GM12892 (cell line): ENCODE measurements around the gene THRB.

Source experiments
- POLR2A ChIP-seq: IDR thresholded peaks from 2 replicates; pipeline ENCODE4 v1.6.1; 2011; ENCODE audit warnings: low read depth, low read length, control low read depth
- POLR2AphosphoS5 ChIP-seq: IDR thresholded peaks from 2 replicates; pipeline ENCODE4 v1.6.1; 2011; ENCODE audit warnings: low read depth, low read length, control low read depth
- TAF1 ChIP-seq: IDR thresholded peaks from 2 replicates; pipeline ENCODE4 v1.6.1; 2011; ENCODE audit warnings: low read depth, mild to moderate bottlenecking, control low read depth, low read length, borderline replicate concordance

DNA sequence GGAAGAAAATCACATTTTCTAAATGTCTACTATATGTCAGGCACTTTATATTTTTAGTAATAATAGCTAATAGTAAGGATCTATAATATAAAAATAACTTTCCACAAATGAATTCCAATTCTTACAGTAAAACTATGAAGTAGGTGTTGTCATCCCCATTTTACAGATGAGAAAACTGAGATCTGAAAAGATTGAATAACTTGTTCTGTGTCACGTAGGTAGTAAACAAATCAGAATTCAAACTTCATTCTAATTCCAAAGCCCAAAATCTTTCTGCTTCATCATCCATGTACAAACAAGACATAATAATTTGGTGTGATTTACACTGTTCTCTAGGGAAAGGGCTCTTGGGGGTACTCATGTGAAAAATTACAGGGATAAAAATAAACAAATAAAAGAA is 130.3 kb downstream of the THRB start:
- TF ChIP-seq POLR2A = no peak
- no peak for TF ChIP-seq TAF1
- no peak for TF ChIP-seq POLR2AphosphoS5
